Activated CD8-positive, alpha-beta memory T cell treated with anti-CD3 and anti-CD28 coated beads for 24 hours (primary cell): ENCODE measurements around the gene TRIM52.
"Not testable (repeated sequence)": the region's sequence is repeated elsewhere in the genome, so short reads cannot be mapped to it uniquely, and the experiment has no call there.

ENCODE experiments used
- DNase-seq: peaks from one replicate; pipeline ENCODE4 v3.0.0-alpha.2; 2020

TRIM52 gene

DNA sequence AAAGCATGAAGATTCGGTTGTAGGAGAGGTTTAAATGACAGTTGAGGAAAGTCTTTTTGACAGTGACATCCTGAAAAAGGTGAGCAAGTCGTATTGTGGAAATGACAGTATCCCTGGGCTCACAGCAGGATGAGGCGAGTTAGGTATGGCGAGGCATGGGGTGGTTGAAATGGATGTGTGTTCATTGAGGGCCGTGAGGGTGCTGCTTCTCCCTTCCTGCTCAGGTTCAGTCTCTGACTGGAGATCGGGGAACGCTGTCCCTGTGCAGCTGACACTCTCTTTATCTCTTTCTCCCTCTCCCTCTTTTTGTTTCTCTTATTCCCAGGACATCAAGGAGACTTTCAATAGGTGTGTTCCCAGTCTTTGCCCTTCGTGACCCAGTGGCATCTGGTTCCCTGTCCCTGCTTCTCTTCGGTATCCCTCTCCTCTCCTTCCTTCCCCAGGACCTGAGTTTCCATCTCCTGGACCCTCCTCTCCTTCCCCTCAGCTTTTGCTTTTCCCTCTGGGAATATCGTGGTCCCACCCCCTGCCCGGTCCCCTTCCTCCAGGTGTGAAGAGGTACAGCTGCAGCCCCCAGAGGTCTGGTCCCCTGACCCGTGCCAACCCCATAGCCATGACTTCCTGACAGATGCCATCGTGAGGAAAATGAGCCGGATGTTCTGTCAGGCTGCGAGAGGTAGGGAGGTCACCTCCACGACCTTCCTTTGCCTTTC, 27.7 kb downstream of the TRIM52 start:
- DNase-seq: no peak

DNA sequence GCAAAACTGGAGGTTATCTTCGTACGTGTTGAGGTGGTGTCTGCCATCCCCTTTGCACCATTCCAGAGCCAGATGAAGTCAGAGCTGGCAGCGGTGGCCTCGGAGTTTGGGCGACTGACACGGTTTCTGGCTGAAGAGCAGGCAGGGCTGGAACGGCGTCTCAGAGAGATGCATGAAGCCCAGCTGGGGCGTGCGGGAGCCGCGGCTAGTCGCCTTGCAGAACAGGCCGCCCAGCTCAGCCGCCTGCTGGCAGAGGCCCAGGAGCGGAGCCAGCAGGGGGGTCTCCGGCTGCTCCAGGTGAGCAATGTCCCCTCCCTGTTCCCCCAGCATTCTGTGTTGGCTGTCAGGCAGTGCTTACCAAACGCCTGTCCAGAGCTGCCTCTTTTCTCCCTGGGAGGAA, 28.4 kb downstream of the TRIM52 start:
- no peak for DNase-seq

DNA sequence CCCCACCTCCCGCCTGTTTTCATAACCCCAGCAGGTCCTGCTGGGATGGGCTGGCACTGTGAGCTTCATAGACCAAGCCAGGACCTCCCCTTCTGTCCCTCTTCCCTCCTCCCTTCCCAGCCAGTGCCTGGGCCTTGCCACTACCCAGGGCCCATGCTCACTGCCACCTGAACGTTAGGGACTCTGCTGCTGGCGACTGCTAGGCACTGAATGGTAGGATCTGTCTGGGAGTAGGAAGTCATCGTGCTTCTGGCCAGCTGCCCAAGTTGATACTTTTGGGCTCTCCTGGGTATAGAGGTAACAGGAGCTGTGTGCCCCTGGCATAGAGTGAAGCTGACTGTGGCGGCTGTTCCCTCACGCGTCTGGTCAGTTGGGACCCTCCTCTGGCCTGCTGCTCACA, 29.5 kb downstream of the TRIM52 start:
- DNase-seq: no peak

DNA sequence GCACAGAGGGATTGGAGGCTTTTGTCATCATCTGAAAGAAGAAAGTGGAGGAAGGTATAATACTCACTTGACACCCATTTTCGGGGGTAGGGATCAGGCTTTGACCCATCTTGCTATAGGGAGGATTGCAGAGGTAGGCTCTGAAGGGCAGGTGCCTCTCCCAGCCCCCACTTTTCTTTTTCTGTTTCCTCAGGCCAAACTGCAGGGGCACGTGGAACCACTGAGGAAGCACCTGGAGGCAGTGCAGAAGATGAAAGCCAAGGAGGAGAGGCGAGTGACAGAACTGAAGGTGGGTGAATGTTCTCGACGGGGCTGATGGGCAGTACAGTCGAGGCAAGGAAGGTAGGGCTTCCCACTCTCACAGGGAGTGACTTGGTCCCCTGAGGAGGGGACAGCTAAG, 30.4 kb downstream of the TRIM52 start:
- DNase-seq: no peak

DNA sequence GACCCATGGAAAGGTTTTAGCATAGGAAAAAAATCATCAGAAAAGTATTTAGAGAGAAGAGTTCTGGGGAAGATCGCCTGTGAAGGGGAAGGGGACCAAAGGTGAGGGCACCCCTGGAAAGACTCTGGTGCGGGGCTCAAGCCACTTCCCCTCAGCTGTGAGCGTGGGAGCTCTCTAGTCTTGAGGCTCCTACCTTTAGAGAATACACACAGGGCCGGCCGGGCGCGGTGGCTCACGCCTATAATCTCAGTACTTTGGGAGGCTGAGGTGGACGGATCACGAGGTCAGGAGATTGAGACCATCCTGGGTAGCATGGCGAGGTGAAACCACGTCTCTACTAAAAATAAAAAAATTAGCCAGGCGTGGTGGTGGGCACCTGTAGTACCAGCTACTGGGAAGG, 30.9 kb downstream of the TRIM52 start:
- no peak for DNase-seq

DNA sequence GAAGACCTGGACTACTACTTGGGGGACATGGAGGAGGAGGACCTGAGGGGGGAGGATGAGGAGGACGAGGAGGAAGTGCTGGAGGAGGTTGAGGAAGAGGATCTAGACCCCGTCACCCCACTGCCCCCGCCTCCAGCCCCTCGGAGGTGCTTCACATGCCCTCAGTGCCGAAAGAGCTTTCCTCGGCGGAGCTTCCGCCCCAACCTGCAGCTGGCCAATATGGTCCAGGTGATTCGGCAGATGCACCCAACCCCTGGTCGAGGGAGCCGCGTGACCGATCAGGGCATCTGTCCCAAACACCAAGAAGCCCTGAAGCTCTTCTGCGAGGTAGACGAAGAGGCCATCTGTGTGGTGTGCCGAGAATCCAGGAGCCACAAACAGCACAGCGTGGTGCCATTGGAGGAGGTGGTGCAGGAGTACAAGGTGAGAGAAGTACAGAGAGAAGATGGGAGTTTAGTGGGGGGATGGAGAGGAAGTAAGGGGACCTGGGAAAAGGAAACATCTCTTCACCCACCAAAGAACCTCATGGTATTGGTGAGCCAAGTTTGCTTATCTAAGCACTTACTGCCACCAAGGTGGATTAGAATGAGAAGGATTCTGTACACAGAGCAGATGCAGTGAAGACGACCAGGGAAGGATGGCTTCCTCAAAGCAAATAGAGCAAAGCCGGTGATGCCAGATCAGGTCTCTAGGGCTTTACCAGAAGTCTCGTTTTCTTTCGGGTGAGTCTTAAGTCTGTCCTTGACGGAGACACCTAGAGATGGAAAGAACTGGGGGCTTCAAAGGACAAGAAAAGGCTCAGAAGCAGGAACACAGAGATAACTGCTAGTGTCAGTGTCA, 36.3 kb downstream of the TRIM52 start:
- DNase-seq: no peak

DNA sequence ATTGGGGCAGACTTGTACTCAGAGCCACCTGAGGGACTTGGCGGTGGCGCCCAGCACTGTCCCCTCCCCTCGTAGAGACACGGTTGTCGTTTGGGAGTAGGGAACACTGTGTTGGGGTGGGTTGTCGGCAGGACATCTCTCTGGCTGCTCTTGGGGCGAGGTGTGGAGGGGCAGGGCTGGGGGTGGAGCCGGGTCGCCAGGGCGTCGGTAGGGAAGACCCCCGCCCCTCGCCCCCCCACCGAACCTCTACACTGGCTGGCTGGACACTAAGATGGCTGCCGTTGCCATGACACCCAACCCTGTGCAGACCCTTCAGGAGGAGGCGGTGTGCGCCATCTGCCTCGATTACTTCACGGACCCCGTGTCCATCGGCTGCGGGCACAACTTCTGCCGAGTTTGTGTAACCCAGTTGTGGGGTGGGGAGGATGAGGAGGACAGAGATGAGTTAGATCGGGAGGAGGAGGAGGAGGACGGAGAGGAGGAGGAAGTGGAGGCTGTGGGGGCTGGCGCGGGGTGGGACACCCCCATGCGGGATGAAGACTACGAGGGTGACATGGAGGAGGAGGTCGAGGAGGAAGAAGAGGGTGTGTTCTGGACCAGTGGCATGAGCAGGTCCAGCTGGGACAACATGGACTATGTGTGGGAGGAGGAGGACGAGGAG, 37.1 kb downstream of the TRIM52 start:
- DNase-seq: no peak

DNA sequence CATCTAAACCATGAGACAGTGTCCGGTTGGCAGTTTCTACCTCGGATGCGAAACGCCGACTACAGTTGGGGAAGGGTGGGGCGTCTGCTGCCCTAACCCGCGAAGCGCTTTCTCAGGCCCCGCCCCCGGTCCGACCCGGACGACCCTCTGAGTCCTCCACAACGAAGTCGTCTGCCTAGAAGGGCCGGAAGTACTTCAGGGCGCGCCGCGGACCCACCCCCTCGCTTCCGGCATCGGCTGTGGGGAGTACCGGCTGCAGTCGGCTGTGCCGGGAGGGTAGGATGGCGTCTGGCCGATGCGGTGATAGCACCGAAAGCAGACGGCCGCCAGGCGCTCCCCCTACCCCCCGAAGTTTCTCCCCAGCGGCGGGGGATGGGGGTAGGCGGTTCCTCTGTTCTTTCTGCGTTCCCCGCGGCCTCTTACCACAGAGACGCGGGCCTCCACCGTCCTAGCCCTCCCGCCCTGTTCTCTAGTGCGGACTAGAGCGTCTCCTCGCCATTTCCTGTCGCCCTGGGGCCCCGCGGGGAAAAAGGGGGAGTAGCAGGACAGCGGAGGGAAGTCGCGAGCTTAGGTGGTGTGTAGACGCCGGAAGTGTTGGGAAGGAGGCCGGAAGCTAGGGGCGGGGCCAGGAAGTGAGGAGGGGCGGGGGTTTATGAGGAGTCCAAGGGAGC, 37.8 kb downstream of the TRIM52 start, which contains the start of gene TRIM41:
Gene TRIM41, plus strand, starts transcription at position 224 of the 671 bp plus-strand sequence. CDS start 719 bp downstream, outside the sequence.
- peak; percentile 98 for DNase-seq

DNA sequence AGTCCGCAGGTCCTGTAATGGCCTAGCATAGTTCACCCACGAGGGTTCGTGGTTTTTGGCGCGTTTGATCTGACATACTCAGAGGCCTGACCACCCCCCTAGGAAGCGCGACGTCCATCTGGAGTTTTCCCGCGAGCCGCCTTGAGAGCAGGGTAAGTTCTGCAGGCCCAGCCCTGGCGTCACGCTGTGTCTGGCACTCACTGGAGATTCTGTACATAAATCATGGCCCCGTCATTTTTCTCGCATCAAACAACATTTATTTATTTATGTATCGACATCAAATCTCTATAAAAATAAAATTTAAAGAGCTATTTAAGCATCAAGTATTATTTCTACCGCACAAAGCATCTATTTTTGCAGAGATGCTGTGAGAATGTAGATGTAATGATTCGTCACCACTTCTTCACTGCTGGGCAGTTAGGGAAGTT, 38.3 kb downstream of the TRIM52 start:
- no peak for DNase-seq

DNA sequence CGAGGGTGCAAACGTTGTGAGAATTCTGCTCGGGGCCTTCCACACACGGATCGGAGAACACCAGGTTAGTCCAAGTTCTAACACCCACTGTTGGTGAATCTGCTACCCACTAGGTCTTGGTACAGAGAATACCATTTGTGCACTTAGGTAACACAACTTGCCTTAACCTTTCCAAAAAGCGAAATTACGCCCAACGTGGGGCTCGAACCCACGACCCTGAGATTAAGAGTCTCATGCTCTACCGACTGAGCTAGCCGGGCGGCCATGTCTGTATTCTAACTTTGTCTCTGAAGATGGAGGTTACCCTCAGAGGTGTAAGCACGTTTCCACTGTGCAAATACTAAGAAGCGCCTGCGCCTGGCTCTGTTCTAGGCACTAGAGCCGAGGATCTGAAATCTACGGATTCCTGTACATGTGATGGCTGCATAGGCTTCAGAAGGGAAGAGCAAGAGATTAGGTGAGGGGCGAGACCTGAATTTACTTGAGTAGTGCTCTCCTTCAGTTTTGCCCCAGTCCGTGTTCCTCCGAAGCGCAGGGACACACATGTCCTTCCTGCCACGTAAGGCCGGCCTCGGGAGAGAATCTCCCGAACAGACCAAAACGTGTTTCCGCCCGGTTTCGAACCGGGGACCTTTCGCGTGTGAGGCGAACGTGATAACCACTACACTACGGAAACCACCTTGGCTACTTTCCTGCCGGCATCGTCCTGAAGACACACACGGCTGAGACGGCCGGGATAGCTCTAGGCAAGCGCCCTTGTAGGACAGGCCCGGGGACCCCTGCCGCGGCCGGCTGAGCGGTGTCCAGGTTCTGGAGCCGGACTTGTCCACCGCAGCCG, 38.9 kb downstream of the TRIM52 start:
- peak; percentile 100 for DNase-seq

DNA sequence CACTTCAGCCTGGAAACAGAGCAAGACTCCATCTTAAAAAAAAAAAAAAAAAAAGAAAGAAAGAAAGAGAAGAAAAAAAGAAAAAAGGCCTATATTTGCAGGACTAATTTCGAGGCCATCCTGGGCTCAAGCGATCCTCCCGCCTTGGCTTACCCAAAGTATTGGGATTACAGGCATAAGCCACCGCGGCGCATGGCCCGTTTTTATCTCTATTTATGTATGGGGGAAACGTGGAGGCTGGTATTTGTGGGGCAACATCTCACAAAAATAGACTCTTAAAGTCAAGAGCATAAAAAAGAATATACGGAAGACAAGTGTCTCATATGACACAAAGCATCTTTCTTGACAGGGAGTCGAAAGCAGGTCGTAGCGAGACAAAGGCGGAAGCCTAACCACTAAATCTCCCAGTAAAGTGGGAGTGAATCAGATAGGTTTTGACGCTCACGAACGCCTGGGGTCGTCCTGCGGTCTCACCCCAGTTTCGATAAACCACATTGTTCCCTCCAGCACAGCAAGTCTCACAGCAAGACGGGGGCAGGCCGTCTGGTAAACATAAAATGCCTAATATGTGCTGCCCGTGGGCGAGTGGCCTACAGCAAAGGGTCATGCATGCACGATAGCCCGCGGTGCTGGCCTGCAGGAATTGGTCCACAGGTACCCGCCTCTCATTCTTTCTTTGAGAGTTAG, 39.7 kb downstream of the TRIM52 start:
- DNase-seq: no peak

DNA sequence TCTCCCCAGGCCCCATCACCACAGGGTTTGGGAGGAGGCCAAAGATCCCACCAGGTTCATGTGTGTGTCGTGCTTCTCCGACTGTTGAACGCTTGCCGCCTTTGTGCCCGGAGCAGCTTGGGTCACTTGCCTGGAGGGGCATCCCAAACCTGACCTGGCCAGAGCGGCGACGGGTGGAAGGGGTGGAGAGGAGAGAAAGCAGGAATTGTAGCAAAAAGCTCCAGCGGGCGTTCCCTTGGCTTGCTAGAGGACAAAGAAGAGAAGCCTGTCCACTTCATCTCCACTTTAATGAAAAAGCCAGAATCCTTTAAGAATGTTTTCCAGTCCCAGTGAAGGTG, 40.8 kb downstream of the TRIM52 start:
- DNase-seq: no peak

DNA sequence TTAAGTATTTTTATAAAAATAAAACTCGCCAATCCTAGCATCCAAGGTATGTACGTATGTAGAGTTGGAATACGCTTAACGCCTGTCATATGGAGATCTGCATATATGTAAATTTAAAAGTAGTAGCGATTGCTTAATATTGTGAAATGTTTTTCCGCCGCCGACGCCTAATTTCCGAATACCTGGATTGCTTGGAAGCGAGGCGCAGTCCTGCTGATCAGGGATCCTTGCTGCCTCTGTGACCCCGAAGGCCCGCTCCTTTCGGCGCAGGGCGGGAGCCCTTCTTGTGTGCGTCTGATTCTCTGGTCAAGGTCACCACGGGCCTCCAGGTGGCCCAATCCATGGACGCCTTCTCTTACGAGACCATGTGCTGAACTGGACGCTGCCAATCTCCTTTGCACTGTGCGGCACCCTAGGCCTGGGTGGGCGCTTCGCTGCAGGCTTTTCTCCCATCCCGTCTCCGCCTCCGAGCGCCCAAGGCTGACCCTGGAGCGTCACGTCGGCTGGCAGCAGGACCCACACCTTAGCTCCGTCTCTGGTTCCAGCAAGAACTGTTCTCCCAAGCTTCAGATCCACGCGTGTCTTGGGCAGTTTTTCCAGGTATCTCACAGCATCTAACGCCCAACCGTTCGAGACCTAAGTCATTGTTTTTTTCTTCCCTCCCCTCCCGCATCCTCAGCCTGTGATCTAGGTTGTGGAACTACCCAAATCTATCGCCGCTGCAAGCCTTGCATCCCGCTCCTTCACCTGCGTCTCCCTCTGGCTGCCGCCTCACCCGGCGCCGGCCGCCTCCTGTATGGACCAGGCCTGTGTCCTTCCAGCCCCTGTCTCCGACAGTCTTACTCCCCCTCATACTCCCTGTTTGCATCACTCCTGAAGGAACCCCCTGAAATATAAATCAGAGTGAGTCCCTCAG, 41.4 kb downstream of the TRIM52 start:
- no peak for DNase-seq

DNA sequence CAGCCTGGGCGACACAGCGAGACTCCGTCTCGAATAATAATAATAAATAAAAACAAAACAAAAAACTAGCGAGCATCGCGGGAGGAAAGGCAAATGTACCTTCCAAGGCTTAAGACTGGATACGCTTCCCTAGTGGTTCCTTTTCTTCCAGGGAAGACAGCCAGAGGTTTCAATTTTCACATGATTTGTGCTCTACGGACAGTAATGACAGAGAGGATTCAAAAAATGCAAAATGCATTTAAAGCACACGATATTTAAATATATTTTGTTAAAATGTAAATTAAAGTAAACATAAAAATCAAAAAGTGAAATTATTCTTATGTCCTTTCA, 42.2 kb downstream of the TRIM52 start:
- no peak for DNase-seq

DNA sequence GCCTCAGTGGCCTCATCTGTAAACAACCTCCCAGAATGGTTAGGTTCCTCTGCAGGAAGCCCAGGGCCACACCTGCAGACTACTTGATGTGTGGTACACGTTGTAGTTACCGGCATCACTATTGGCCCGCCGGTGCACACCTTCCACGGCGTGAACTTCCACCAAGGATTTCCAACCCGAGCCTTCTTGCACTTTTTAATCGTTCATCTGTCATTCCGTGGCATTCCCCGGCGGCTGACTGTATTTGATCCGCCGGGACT, 43.2 kb downstream of the TRIM52 start:
- DNase-seq: peak; percentile 80

DNA sequence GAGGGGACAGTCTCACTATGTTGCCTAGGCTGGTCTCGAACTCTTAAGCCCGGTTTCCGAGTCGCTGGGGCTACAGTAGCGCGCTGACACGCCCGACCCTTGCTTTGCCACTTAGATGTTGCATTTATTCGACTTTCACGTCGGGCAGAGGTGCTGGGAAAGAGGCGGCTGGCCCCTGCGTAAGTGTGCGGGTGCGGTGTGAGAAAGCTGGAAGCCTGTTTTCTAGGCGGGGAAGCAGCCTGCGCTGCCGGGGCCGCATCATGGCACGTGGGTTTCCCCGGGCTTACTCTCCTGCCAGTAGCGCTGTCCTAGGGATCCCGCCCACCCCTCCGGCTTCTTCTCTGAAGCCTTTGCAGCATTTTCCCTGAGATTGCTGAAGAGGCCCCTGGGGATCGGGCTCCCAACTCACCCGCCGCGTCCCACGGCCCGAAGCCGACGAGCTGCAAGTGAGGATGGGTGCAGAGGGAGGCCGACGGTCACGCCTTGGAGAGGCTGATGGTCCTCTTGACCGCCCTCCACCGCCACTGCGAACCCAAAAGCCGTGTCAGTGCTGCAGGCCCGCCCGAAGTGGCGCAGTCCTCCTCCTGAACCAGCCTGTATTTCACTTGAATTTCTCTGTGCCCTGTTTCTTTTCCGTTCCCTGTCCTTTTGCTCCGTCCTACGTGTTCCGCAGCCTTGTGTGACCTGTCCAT, 43.7 kb downstream of the TRIM52 start:
- peak; percentile 83 for DNase-seq

DNA sequence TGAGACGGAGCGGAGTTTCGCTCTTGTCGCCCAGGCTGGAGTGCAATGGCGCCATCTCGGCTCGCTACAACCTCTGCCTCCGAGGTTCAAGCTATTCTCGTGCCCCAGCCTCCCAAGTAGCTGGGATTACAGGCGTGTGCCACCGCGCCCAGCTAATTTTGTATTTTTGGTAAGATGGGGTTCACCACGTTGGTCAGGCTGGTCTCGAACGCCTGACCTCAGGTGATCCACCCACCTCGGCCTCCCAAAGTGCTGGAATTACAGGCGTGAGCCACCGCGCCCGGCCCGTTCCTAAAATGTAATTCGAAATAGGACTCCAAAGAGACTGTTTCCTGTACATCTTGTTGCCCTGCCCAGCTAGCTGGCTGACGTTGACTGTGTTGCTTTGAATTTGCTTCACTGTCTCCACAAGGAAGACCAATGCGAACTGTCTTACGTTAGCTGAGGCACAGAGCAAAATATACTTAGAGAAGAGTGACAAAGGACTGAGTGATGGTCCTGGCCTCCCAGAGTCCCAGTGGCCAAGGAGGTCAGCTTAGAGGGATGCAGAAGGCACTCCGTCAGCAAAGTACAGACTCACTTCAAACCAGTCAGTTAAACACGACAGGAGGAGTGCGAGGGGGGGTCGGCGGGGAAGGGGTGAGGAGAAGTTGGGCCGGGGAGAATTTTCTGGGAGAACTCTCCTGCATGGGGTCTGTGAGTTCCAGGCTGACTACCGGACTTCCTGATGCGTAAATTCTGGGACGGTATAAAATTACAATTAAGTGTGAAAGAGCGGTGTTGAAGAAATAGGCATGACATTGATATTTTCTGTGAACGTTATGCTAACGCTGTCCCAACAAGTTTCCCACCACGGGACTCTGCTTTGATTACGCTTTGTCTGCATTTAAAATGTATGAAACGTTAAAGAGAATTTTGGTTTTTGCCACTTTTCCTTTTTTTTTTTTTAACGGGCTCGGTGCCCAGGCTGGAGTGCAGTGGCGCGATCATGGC, 44.6 kb downstream of the TRIM52 start:
- DNase-seq: peak; percentile 71

DNA sequence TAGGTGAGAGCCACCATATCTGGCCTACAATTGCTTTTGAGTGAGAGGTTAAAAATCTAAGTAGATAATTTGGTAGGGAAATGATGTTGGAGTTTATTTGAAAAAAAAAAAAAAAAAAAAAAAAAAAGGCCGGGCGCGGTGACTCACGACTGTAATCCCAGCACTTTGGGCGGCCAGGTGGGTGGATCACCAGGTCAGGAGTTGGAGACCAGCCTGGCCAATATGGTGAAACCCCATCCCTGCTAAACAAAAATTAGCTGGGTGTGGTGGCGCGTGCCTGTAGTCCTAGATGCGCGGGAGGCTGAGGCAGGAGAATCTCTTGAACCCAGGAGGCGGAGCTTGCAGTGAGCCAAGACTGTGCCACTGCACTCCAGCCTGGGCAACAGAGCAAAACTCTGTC, 46.7 kb downstream of the TRIM52 start:
- DNase-seq: not testable (repeated sequence)

DNA sequence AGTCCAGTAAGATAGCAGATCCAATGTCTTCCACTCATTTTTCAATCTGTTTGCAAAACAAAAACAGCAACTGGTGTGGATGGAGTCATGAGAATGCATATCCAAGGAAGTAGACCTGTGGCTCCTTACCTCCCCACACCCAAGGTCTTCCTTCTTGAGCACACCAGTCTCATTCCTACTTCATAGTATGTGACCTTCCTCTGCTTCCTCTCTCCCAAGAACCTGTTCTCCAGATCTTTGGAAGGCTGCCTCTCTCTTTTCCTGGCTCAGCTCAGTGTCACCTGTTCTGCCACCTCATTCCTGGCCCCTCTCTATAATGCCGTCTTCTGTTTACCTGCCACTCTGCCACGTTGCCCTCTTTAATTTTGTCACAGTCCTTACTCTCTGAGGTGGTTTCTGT, 48.0 kb downstream of the TRIM52 start:
- no peak for DNase-seq
